ENCODE results near the gene MNX1. TPM values are rescaled to one million over a fixed set of nuclear protein-coding genes. Genes with fewer than 3 reads are reported as not detected.

MNX1 gene
- total RNA-seq, 1 donor from 2014 or later = not detected

DNA sequence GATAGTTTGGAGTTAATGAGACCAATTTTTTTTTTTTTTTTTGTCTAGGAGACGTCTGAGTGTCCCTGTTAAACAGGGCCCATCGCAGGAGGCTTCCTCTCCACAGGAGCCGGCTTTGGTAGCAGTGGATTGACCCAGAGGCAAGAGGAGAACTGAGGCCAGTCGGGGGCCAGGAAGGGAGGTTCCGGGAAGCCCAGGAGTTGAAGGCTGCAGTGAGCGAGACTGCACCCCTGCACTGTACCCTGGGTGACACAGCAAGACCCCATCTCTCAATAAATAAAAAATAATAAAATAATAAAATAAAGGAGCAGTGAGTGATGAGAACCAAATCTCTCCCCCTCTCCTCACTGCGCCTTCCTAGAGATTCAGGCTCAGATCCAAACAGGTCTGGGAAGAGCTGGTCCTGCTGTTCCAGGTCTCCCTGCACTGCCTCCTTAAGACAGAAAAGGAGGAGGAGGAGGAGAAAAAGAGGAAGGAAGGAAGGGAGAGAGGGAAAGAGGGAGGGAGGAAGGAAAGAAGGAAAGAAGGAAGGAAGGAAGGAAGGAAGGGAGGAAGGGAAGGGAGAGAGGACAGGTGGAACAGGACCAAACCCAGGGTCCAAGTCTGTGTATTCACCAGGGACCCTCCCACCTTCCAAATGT, 3.5 kb downstream of the MNX1 start:
- Histone ChIP-seq H3K4me3 (ENCODE audit: low read depth, low read length) (no peak overlapping the region), H3K36me3 (ENCODE audit: control insufficient read depth, insufficient read depth, low read length) (no peaks in the 10 kb centered on the region), H3K27me3 (ENCODE audit: control insufficient read depth, insufficient read depth, low read length) (peaks cover 63% of the 10 kb centered on the region)
- TF ChIP-seq, protein P1, sequence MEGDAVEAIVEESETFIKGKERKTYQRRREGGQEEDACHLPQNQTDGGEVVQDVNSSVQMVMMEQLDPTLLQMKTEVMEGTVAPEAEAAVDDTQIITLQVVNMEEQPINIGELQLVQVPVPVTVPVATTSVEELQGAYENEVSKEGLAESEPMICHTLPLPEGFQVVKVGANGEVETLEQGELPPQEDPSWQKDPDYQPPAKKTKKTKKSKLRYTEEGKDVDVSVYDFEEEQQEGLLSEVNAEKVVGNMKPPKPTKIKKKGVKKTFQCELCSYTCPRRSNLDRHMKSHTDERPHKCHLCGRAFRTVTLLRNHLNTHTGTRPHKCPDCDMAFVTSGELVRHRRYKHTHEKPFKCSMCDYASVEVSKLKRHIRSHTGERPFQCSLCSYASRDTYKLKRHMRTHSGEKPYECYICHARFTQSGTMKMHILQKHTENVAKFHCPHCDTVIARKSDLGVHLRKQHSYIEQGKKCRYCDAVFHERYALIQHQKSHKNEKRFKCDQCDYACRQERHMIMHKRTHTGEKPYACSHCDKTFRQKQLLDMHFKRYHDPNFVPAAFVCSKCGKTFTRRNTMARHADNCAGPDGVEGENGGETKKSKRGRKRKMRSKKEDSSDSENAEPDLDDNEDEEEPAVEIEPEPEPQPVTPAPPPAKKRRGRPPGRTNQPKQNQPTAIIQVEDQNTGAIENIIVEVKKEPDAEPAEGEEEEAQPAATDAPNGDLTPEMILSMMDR (IDR thresholded peaks at IDR 0.05; ENCODE audit: insufficient read depth, low read length, severe bottlenecking) = no peak
- no peak for DNase-seq (ENCODE audit: low read depth)
- FAIRE-seq = no peak

DNA sequence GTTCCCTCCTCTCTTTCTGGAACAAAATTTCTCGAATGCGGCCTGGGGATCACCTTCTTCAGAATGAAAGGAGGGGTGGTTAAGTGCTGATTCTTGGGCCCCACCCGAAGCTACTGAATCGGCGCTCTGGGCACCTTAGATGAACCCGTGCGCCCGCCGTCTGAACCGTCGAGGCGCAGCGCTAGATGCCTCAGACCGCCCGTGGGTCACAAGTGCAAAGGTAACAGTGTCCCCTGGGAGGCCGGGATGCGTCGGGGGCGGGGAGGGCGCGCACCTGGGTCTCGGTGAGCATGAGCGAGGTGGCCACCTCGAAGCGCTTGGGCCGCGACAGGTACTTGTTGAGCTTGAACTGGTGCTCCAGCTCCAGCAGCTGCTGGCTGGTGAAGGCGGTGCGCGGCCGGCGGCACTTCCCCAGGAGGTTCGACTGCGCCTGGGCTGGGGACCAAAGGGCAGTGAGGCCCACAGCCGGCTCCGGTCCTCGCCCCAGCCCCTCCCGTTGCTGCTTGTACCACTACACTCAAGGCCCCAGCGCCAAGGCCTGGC, 4.2 kb downstream of the MNX1 start:
- Histone ChIP-seq H3K27me3 (ENCODE audit: control insufficient read depth, insufficient read depth, low read length) (peaks cover 61% of the 10 kb centered on the region), H3K4me3 (ENCODE audit: low read depth, low read length) (no peak overlapping the region), H3K36me3 (ENCODE audit: control insufficient read depth, insufficient read depth, low read length) (no peaks in the 10 kb centered on the region)
- DNase-seq (ENCODE audit: low read depth) (no peak), FAIRE-seq (no peak)
- TF ChIP-seq, protein P1 (IDR thresholded peaks at IDR 0.05; ENCODE audit: insufficient read depth, low read length, severe bottlenecking) = no peak

DNA sequence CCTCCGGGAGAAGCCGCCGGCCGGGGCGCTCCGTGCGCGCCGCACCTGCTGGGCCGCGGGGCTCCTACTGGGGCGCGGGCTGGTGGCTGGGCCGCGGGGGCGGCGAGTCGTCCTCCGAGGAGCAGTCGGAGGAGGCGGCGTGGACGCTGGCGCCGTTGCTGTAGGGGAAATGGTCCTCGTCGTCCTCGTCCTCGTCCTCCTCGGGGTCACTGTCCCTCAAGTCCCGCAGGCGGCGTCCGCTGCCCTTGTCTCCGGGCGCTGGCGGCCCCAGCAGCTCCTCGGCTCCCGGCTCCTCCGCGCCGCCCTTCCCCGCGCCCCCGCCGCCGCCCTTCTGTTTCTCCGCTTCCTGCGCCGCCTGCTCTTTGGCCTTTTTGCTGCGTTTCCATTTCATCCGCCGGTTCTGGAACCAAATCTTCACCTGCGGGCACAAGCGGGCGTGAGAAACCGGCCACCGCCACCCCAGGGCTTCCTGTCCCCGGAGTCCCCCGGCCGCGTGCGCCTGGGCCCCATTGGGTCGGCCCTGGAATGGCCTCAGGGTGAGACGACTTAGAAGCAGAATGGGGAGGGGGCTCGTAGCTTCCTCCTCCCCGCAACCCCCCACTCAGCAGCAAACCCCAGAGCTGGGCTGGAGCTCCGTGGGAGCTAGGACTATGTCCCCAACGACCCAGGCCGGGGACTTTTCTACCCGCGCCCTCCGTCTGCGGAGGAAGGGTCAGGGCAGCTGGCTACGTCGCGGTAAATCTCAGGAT, 4.8 kb downstream of the MNX1 start:
- H3K4me3 ChIP-seq (ENCODE audit: low read depth, low read length) = no peak overlapping the region
- no peaks in the 10 kb centered on the region for H3K36me3 ChIP-seq (ENCODE audit: control insufficient read depth, insufficient read depth, low read length)
- FAIRE-seq (no peak), DNase-seq (ENCODE audit: low read depth) (no peak)
- H3K27me3 ChIP-seq (ENCODE audit: control insufficient read depth, insufficient read depth, low read length) = peaks cover 62% of the 10 kb centered on the region
- TF ChIP-seq, protein P1 (IDR thresholded peaks at IDR 0.05; ENCODE audit: insufficient read depth, low read length, severe bottlenecking) = no peak

DNA sequence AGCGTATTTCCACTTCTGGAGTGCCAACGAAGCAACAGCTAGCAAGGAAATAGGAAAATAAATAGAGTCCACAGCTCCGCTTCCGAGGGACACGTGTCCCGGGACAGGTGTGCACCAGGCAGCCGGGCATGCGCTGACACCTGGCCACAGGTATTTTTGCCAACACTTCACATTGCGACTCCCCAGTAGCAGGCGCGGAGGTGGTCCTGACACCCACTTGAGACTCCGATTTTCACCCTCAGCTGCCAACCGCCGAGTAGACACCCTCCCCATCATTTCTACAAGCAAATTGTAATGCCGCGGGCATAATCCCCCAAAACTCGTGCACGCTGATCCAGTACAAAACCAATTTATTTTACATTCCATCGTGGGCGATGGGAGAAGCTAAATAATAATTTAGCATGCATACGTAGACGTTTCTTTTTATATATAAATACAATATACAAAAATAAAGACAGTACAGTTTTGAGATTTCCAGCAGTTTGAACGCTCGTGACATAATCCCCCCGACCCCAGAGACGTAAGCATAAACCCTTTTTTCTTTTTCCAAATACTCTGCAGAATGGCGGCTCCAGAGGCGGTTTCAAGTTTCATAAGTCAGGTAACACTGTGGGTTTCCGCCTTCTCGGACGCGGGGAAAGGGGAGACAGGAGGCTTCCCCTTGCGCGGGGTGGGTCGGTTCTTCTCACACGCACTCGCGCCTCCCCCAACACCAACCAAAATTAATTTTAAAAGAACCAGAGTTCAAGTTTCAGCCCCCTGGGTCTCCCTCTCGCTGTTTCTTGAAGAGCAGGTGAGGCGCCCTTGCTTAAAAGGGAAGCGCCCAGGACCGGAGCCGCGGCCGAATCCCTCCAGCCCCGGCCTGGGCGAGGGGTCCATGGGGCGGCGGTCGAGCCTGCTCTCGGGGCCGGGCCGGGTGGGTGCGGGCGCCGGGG, 5.7 kb downstream of the MNX1 start:
- DNase-seq (ENCODE audit: low read depth) (no peak), FAIRE-seq (no peak)
- TF ChIP-seq, protein P1 (IDR thresholded peaks at IDR 0.05; ENCODE audit: insufficient read depth, low read length, severe bottlenecking) = no peak
- H3K36me3 ChIP-seq (ENCODE audit: control insufficient read depth, insufficient read depth, low read length) = no peaks in the 10 kb centered on the region
- peaks cover 65% of the 10 kb centered on the region for H3K27me3 ChIP-seq (ENCODE audit: control insufficient read depth, insufficient read depth, low read length)
- no peak overlapping the region for H3K4me3 ChIP-seq (ENCODE audit: low read depth, low read length)

DNA sequence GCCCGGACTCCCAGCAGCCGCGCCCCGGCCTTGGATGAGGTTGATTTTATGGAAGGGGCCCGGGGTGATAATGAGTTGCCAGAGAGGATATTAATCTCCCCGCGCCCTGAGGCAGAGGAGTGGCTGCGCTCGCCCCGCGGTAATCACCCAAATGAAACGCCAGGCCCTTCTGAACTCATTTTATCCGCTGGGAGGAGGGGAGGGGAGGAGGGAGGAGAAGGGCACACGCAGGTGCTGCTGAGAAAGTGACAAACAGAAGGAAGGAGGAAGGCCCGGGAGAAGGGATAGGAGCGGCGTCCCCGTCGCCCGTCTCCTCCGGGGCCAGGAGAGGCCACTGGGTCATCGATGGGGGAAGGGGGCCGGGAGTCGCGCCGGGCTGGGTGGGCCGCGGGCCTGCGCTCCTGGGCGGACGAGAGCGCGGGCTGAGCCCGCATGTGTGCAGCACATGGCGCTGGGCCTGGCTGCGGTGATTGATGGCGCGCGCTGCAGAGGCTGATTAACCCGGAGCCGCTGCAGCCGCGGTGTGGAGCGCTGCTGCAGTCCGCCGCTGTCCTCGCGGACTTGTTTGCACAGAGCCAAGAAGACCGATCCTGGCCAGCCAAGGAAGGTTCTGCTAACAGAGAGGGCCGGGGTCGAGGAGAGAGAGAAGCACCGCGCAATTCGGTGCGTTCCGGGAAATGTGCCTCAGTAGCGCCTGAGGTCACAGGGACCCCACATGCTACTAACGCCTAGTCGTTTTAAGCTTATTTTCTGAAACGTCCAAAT, 6.5 kb downstream of the MNX1 start:
- Histone ChIP-seq H3K36me3 (ENCODE audit: control insufficient read depth, insufficient read depth, low read length) (no peaks in the 10 kb centered on the region), H3K4me3 (ENCODE audit: low read depth, low read length) (no peak overlapping the region), H3K27me3 (ENCODE audit: control insufficient read depth, insufficient read depth, low read length) (peaks cover 60% of the 10 kb centered on the region)
- FAIRE-seq (no peak), DNase-seq (ENCODE audit: low read depth) (no peak)
- TF ChIP-seq, protein P1 (IDR thresholded peaks at IDR 0.05; ENCODE audit: insufficient read depth, low read length, severe bottlenecking) = no peak
